Measurements from ENCODE around the gene ATP6V0A1. TPM values are rescaled to one million over a fixed set of nuclear protein-coding genes. Genes with fewer than 3 reads are reported as not detected.

ATP6V0A1 gene
- total and polyA plus RNA-seq, 4 donors: 44.4 to 203 (median 74.5) TPM

GRCh38 chr17:42494673-42495072, 36.0 kb downstream of the ATP6V0A1 start:
- no peak for TF ChIP-seq CTCF (IDR thresholded peaks at IDR 0.05; ENCODE audit: control extremely low read depth, extremely low read depth)
- peaks cover 0 to 4% (median 0%) of the 10 kb centered on the region in 5 donors for H3K4me1 ChIP-seq (ENCODE audit: control insufficient read depth in 5 of 5, insufficient read depth in 5 of 5, low read length in 5 of 5)
- ATAC-seq (ENCODE audit: insufficient read depth, low FRiP score): no peak
- no peak overlapping the region for H3K27ac ChIP-seq (ENCODE audit: low read depth in 1 of 2, low read length in 1 of 2)
- H3K9me3 ChIP-seq (ENCODE audit: control insufficient read depth in 4 of 4, insufficient read depth in 3 of 4, low read length in 3 of 4): no peaks in the 10 kb centered on the region
- 71 to 92% methylated on average over 4 of the region's 4 CpGs for WGBS, 2 donors
- H3K27me3 ChIP-seq (ENCODE audit: control insufficient read depth in 3 of 3, insufficient read depth in 3 of 3, low read length in 2 of 3): no peaks in the 10 kb centered on the region
- no peak overlapping the region for H3K9ac ChIP-seq (ENCODE audit: insufficient read depth in 1 of 2, low read length in 2 of 2)
- H3K4me3 ChIP-seq: no peak overlapping the region
- DNase-seq: no peak
- H3K36me3 ChIP-seq (ENCODE audit: control insufficient read depth in 4 of 4, insufficient read depth in 4 of 4, low read length in 4 of 4): peaks cover 16 to 31% (median 23%) of the 10 kb centered on the region in 4 donors

- Histone ChIP-seq H3K27ac (ENCODE audit: low read depth in 1 of 2, low read length in 1 of 2) (no peak overlapping the region), H3K36me3 (ENCODE audit: control insufficient read depth in 4 of 4, insufficient read depth in 4 of 4, low read length in 4 of 4) (peaks cover 26 to 41% (median 31%) of the 10 kb centered on the region in 4 donors), H3K9me3 (ENCODE audit: control insufficient read depth in 4 of 4, insufficient read depth in 3 of 4, low read length in 3 of 4) (no peaks in the 10 kb centered on the region), H3K4me3 (no peak overlapping the region), H3K4me1 (ENCODE audit: control insufficient read depth in 5 of 5, insufficient read depth in 5 of 5, low read length in 5 of 5) (peaks cover 0 to 4% (median 0%) of the 10 kb centered on the region in 5 donors), H3K27me3 (ENCODE audit: control insufficient read depth in 3 of 3, insufficient read depth in 3 of 3, low read length in 2 of 3) (no peaks in the 10 kb centered on the region), H3K9ac (ENCODE audit: insufficient read depth in 1 of 2, low read length in 2 of 2) (no peak overlapping the region)
- no peak for TF ChIP-seq CTCF (IDR thresholded peaks at IDR 0.05; ENCODE audit: control extremely low read depth, extremely low read depth)
- 94 to 99% methylated on average over 4 of the region's 4 CpGs for WGBS, 2 donors
- DNase-seq: no peak
- ATAC-seq (ENCODE audit: insufficient read depth, low FRiP score): no peak
These were observed 40.1 kb downstream of the ATP6V0A1 start for GRCh38 chr17:42498828-42499227.

GRCh38 chr17:42502091-42502490, 43.4 kb downstream of the ATP6V0A1 start:
- Histone ChIP-seq H3K9ac (ENCODE audit: insufficient read depth in 1 of 2, low read length in 2 of 2) (no peak overlapping the region), H3K9me3 (ENCODE audit: control insufficient read depth in 4 of 4, insufficient read depth in 3 of 4, low read length in 3 of 4) (no peaks in the 10 kb centered on the region), H3K27ac (ENCODE audit: low read depth in 1 of 2, low read length in 1 of 2) (no peak overlapping the region), H3K4me1 (ENCODE audit: control insufficient read depth in 5 of 5, insufficient read depth in 5 of 5, low read length in 5 of 5) (no peaks in the 10 kb centered on the region), H3K27me3 (ENCODE audit: control insufficient read depth in 3 of 3, insufficient read depth in 3 of 3, low read length in 2 of 3) (no peaks in the 10 kb centered on the region), H3K4me3 (no peak overlapping the region), H3K36me3 (ENCODE audit: control insufficient read depth in 4 of 4, insufficient read depth in 4 of 4, low read length in 4 of 4) (peaks cover 20 to 33% (median 26%) of the 10 kb centered on the region in 4 donors)
- no peak for ATAC-seq (ENCODE audit: insufficient read depth, low FRiP score)
- WGBS, 2 donors: 92 to 93% methylated on average over 5 of the region's 5 CpGs
- no peak for DNase-seq
- TF ChIP-seq CTCF (IDR thresholded peaks at IDR 0.05; ENCODE audit: control extremely low read depth, extremely low read depth): no peak

- no peaks in the 10 kb centered on the region for H3K4me1 ChIP-seq (ENCODE audit: control insufficient read depth in 5 of 5, insufficient read depth in 5 of 5, low read length in 5 of 5)
- H3K9ac ChIP-seq (ENCODE audit: insufficient read depth in 1 of 2, low read length in 2 of 2): no peak overlapping the region
- 97 to 100% methylated on average over 1 of the region's 1 CpG for WGBS, 2 donors
- H3K9me3 ChIP-seq (ENCODE audit: control insufficient read depth in 4 of 4, insufficient read depth in 3 of 4, low read length in 3 of 4): no peaks in the 10 kb centered on the region
- H3K36me3 ChIP-seq (ENCODE audit: control insufficient read depth in 4 of 4, insufficient read depth in 4 of 4, low read length in 4 of 4): peaks cover 20 to 38% (median 30%) of the 10 kb centered on the region in 4 donors
- TF ChIP-seq CTCF (IDR thresholded peaks at IDR 0.05; ENCODE audit: control extremely low read depth, extremely low read depth): no peak
- no peaks in the 10 kb centered on the region for H3K27me3 ChIP-seq (ENCODE audit: control insufficient read depth in 3 of 3, insufficient read depth in 3 of 3, low read length in 2 of 3)
- ATAC-seq (ENCODE audit: insufficient read depth, low FRiP score) (no peak), DNase-seq (no peak)
- H3K4me3 ChIP-seq: no peak overlapping the region
- H3K27ac ChIP-seq (ENCODE audit: low read depth in 1 of 2, low read length in 1 of 2): no peak overlapping the region
These were observed 44.2 kb downstream of the ATP6V0A1 start for GRCh38 chr17:42502926-42503325.
